HG03439 (cell line): ENCODE measurements around the gene ALPG.

Experiments
- ATAC-seq: cut with Tn5 transposase; IDR thresholded peaks from one replicate; pipeline ENCODE4 v1.9.1; 2021; ENCODE audit warnings: mild to moderate bottlenecking, moderate library complexity; ENCODE audit not compliant: unreplicated experiment

ALPG gene

GRCh38 chr2:232456296-232457120 lies 49.9 kb downstream of the ALPG start:
- ATAC-seq: no peak

- ATAC-seq: no peak
Observed at GRCh38 chr2:232457121-232458011, 50.7 kb downstream of the ALPG start.

GRCh38 chr2:232458051-232458660 lies 51.5 kb downstream of the ALPG start:
- no peak for ATAC-seq

GRCh38 chr2:232458661-232459418 lies 52.2 kb downstream of the ALPG start:
- no peak for ATAC-seq

- no peak for ATAC-seq
Observed at GRCh38 chr2:232459419-232460035, 52.9 kb downstream of the ALPG start.

- ATAC-seq: no peak
Observed at GRCh38 chr2:232460171-232460570, 53.5 kb downstream of the ALPG start.
